Stimulated activated naive CD4-positive, alpha-beta T cell (primary cell): ENCODE results near the gene TTLL11.
"Not testable (repeated sequence)": the region's sequence is repeated elsewhere in the genome, so short reads cannot be mapped to it uniquely, and the experiment has no call there.

Experiments
- DNase-seq, 6 experiments: peaks; one replicate each; lab custom pipeline; 2025; lab: John Stamatoyannopoulos, UW

TTLL11 gene

GRCh38 chr9:122125158-122125508 lies 32.0 kb upstream of the TTLL11 start:
- peak; percentile 44 to 84 (median 70) for DNase-seq

- no peak for DNase-seq
Observed at GRCh38 chr9:122124528-122124927, 31.4 kb upstream of the TTLL11 start.

- no peak for DNase-seq
Observed at GRCh38 chr9:122124048-122124447, 30.9 kb upstream of the TTLL11 start.

GRCh38 chr9:122122903-122123632 lies 30.0 kb upstream of the TTLL11 start:
- DNase-seq: peak; percentile 39 to 76 (median 60)

- no peak for DNase-seq
Observed at GRCh38 chr9:122122468-122122867, 29.4 kb upstream of the TTLL11 start.

- DNase-seq: no peak
Observed at GRCh38 chr9:122121931-122122330, 28.8 kb upstream of the TTLL11 start.

GRCh38 chr9:122121391-122121790 lies 28.3 kb upstream of the TTLL11 start:
- no peak for DNase-seq

GRCh38 chr9:122120316-122121071 lies 27.4 kb upstream of the TTLL11 start:
- no peak for DNase-seq

- no peak for DNase-seq
Observed at GRCh38 chr9:122119721-122120120, 26.6 kb upstream of the TTLL11 start.

- DNase-seq: no peak
Observed at GRCh38 chr9:122119166-122119521, 26.0 kb upstream of the TTLL11 start.

GRCh38 chr9:122118343-122119165 lies 25.4 kb upstream of the TTLL11 start:
- DNase-seq: no peak

- DNase-seq: not testable (repeated sequence)
Observed at GRCh38 chr9:122117241-122117640, 24.1 kb upstream of the TTLL11 start.

GRCh38 chr9:122116448-122117173 lies 23.5 kb upstream of the TTLL11 start:
- DNase-seq: no peak

- DNase-seq: no peak
Observed at GRCh38 chr9:122116040-122116439, 22.9 kb upstream of the TTLL11 start.

GRCh38 chr9:122115176-122116035 lies 22.3 kb upstream of the TTLL11 start:
- no peak for DNase-seq

- no peak for DNase-seq
Observed at GRCh38 chr9:122113574-122113973, 20.5 kb upstream of the TTLL11 start.

- DNase-seq: no peak
Observed at GRCh38 chr9:122112238-122112637, 19.1 kb upstream of the TTLL11 start.

GRCh38 chr9:122111413-122112085 lies 18.4 kb upstream of the TTLL11 start:
- DNase-seq: no peak

GRCh38 chr9:122110100-122110833 lies 17.2 kb upstream of the TTLL11 start:
- DNase-seq: no peak
